ENCODE results near the gene MLPH. TPM values are rescaled to one million over a fixed set of nuclear protein-coding genes. Genes with fewer than 3 reads are reported as not detected.

MLPH gene
- total RNA-seq, 1 donor from 2014 or later = not detected

DNA sequence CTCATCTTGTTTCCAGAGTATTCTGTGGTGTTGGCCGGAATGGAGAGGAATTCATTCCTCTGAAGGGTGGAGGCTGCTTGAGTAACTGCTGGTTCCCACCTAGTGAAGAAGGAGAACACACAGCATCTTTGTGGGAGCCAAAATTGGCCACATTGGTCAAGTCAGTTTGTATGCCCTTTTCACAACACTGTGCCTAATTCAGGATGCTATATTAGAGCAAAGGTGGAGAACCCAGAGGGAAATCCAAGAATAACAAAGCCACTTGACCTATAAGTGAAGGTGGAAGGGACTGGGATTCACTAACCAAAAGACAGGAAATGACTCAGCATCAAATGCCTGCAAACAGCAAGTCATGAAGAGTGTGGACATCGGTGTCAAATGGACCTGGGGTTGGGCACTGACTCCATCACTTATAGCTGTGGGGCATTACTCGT, 27.3 kb upstream of the MLPH start:
- H3K27ac ChIP-seq = no peak overlapping the region
- no peak overlapping the region for H2AFZ ChIP-seq (replicated peaks)
- no peaks in the 10 kb centered on the region for H3K4me1 ChIP-seq
- H3K9ac ChIP-seq = no peak overlapping the region
- Mint-ChIP-seq H3K27ac (no peak overlapping the region), H3K4me3 (no peak overlapping the region), H3K9me3 (peaks cover 5% of the 10 kb centered on the region), H3K36me3 (no peaks in the 10 kb centered on the region), H3K4me1 (no peaks in the 10 kb centered on the region), H3K27me3 (ENCODE audit: insufficient read depth, low read depth) (peaks cover 6% of the 10 kb centered on the region)
- no peaks in the 10 kb centered on the region for H3K36me3 ChIP-seq
- H3F3A ChIP-seq (ENCODE audit: low read depth) = no peaks in the 10 kb centered on the region
- TF ChIP-seq EZH2 (IDR thresholded peaks at IDR 0.05) (no peak), EZH2phosphoT487 (IDR thresholded peaks at IDR 0.05) (no peak)
- TF ChIP-seq, protein P1, sequence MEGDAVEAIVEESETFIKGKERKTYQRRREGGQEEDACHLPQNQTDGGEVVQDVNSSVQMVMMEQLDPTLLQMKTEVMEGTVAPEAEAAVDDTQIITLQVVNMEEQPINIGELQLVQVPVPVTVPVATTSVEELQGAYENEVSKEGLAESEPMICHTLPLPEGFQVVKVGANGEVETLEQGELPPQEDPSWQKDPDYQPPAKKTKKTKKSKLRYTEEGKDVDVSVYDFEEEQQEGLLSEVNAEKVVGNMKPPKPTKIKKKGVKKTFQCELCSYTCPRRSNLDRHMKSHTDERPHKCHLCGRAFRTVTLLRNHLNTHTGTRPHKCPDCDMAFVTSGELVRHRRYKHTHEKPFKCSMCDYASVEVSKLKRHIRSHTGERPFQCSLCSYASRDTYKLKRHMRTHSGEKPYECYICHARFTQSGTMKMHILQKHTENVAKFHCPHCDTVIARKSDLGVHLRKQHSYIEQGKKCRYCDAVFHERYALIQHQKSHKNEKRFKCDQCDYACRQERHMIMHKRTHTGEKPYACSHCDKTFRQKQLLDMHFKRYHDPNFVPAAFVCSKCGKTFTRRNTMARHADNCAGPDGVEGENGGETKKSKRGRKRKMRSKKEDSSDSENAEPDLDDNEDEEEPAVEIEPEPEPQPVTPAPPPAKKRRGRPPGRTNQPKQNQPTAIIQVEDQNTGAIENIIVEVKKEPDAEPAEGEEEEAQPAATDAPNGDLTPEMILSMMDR (IDR thresholded peaks at IDR 0.05) = no peak
- no peak overlapping the region for H3K4me2 ChIP-seq
- DNase-seq (ENCODE audit: low spot score) = no peak
- H3K4me3 ChIP-seq = no peak overlapping the region
- no peaks in the 10 kb centered on the region for H3K9me3 ChIP-seq (ENCODE audit: low read depth)
- no peaks in the 10 kb centered on the region for H3K79me2 ChIP-seq (ENCODE audit: low read depth)
- no peaks in the 10 kb centered on the region for H4K20me1 ChIP-seq (ENCODE audit: low read depth)
- H3K27me3 ChIP-seq = no peaks in the 10 kb centered on the region

DNA sequence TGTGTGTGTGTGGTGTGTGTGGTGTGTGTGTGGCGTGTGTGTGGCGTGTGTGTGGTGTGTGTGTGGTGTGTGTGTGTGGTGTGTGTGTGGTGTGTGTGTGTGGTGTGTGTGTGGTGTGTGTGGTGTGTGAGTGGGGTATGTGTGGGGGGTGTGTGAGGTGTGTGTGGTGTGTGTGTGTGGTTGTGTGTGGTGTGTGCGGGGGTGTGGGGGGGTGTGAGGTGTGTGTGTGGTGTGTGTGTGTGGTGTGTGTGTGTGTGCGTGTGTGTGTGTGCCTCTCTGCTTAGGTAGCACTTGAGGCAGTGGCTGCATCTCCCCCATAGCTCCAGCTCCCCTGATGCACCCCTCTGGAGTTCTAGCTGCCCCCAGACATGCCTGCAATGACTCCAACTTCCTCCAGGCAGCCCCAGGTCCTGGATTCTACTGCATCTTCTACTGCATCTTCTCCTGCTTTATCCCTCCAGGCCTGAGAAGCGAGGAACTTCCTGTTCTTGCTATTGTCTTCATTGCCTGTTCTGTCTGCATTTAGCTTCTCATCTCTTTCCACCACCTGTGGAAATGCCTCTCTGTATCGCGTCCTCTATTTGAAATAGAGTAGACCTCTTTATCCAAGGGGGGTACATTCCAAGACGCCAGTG, 22.2 kb upstream of the MLPH start:
- H3K9me3 ChIP-seq (ENCODE audit: low read depth) = no peaks in the 10 kb centered on the region
- no peaks in the 10 kb centered on the region for H3K27me3 ChIP-seq
- Mint-ChIP-seq H3K4me3 (no peak overlapping the region), H3K27me3 (ENCODE audit: insufficient read depth, low read depth) (peaks cover 4% of the 10 kb centered on the region), H3K27ac (no peak overlapping the region), H3K4me1 (no peaks in the 10 kb centered on the region), H3K36me3 (no peaks in the 10 kb centered on the region), H3K9me3 (peaks cover 2% of the 10 kb centered on the region)
- no peaks in the 10 kb centered on the region for H3F3A ChIP-seq (ENCODE audit: low read depth)
- DNase-seq (ENCODE audit: low spot score) = no peak
- no peak overlapping the region for H3K9ac ChIP-seq
- no peaks in the 10 kb centered on the region for H3K79me2 ChIP-seq (ENCODE audit: low read depth)
- TF ChIP-seq, protein P1 (IDR thresholded peaks at IDR 0.05) = no peak
- TF ChIP-seq EZH2phosphoT487 (IDR thresholded peaks at IDR 0.05) = no peak
- no peak for TF ChIP-seq EZH2 (IDR thresholded peaks at IDR 0.05)
- H4K20me1 ChIP-seq (ENCODE audit: low read depth) = no peaks in the 10 kb centered on the region
- no peak overlapping the region for H3K27ac ChIP-seq
- H3K4me1 ChIP-seq = no peaks in the 10 kb centered on the region
- no peak overlapping the region for H2AFZ ChIP-seq (replicated peaks)
- H3K36me3 ChIP-seq = no peaks in the 10 kb centered on the region
- no peak overlapping the region for H3K4me3 ChIP-seq
- no peak overlapping the region for H3K4me2 ChIP-seq

DNA sequence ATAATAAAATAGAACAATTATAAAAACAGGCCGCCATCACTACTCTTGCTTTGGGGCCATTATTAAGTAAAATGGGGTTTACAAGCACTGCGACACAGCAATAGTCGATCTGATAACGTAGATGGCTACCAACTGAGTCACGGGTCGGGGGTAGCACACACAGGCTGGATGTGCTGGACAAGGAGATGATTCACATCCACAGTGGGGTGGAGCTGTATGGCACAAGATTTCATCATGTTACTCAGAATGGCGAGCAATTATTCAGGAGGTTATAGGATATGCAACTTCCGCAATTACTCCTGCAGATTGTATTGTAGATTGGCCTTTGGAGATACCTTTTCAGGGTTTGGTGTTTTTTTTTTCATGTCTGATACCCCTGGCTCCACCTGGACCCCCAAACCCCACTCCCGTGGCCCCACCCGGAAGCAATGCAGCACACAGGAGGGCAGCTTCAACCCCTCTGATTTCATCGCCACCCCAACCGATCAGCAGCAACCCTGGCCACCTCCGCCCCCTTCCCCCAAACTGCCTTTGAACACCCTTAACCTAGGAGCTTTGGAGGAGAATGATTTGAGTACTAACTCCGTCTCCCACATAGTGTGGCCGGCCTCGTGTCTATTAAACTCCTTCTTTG, 21.4 kb upstream of the MLPH start:
- Histone ChIP-seq H3F3A (ENCODE audit: low read depth) (no peaks in the 10 kb centered on the region), H3K27me3 (no peaks in the 10 kb centered on the region), H3K4me1 (no peaks in the 10 kb centered on the region), H3K27ac (no peak overlapping the region), H3K4me3 (no peak overlapping the region), H2AFZ (replicated peaks) (no peak overlapping the region), H3K79me2 (ENCODE audit: low read depth) (no peaks in the 10 kb centered on the region), H3K9me3 (ENCODE audit: low read depth) (no peaks in the 10 kb centered on the region), H3K36me3 (no peaks in the 10 kb centered on the region), H3K9ac (no peak overlapping the region), H3K4me2 (no peak overlapping the region), H4K20me1 (ENCODE audit: low read depth) (no peaks in the 10 kb centered on the region)
- Mint-ChIP-seq H3K9me3 (peaks cover 2% of the 10 kb centered on the region), H3K4me1 (no peaks in the 10 kb centered on the region), H3K4me3 (no peak overlapping the region), H3K36me3 (no peaks in the 10 kb centered on the region), H3K27me3 (ENCODE audit: insufficient read depth, low read depth) (peaks cover 4% of the 10 kb centered on the region), H3K27ac (no peak overlapping the region)
- TF ChIP-seq, protein P1 (IDR thresholded peaks at IDR 0.05) = no peak
- TF ChIP-seq EZH2phosphoT487 (IDR thresholded peaks at IDR 0.05) (no peak), EZH2 (IDR thresholded peaks at IDR 0.05) (no peak)
- DNase-seq (ENCODE audit: low spot score) = no peak

Measured in neural progenitor cell (in vitro differentiated cells).